WTC11 (cell line): Measurements from ENCODE around the gene TAPBPL.

ENCODE experiments used
- CREM ChIP-seq: sonication (generic); formaldehyde crosslinking; IDR thresholded peaks from 2 replicates; pipeline ENCODE4 v1.8.1; 2022; ENCODE audit warnings: mild to moderate bottlenecking, missing genetic modification reagents, moderate library complexity
- GTF2I ChIP-seq: fragments of 250-450 bp; sonication (Bioruptor Pico); conservative IDR thresholded peaks from 2 replicates; pipeline ENCODE4 v1.4.0; 2021; ENCODE audit warnings: mild to moderate bottlenecking
- MYBL2 ChIP-seq: sonication (generic); formaldehyde crosslinking; IDR thresholded peaks from 2 replicates; pipeline ENCODE4 v1.8.1; 2023; ENCODE audit warnings: mild to moderate bottlenecking, moderate library complexity, missing genetic modification reagents
- ZNF423 ChIP-seq: fragments of 250-450 bp; sonication (Bioruptor Pico); IDR thresholded peaks from 2 replicates; pipeline ENCODE4 v2.1.2; 2022; ENCODE audit warnings: mild to moderate bottlenecking, moderate library complexity
- TF ChIP-seq, protein P1 (sequence below): fragments of 200-600 bp; IDR thresholded peaks from 2 replicates; pipeline ENCODE4 v1.8.0; 2022; ENCODE audit warnings: antibody characterized with exemption
- TF ChIP-seq, protein P2 (sequence below): sonication (generic); formaldehyde crosslinking; conservative IDR thresholded peaks from 2 replicates; pipeline ENCODE4 v1.8.1; 2023; ENCODE audit warnings: mild to moderate bottlenecking, low read depth, missing genetic modification reagents, moderate library complexity
- TF ChIP-seq, protein P3 (sequence below): sonication (generic); formaldehyde crosslinking; IDR thresholded peaks from 2 replicates; pipeline ENCODE4 v1.8.1; 2023; ENCODE audit warnings: mild to moderate bottlenecking, missing genetic modification reagents
- TF ChIP-seq, protein P4 (sequence below): sonication (generic); formaldehyde crosslinking; IDR thresholded peaks from 2 replicates; pipeline ENCODE4 v1.8.1; 2022; ENCODE audit warnings: low read depth, mild to moderate bottlenecking, moderate library complexity, missing genetic modification reagents, borderline replicate concordance

DNA sequence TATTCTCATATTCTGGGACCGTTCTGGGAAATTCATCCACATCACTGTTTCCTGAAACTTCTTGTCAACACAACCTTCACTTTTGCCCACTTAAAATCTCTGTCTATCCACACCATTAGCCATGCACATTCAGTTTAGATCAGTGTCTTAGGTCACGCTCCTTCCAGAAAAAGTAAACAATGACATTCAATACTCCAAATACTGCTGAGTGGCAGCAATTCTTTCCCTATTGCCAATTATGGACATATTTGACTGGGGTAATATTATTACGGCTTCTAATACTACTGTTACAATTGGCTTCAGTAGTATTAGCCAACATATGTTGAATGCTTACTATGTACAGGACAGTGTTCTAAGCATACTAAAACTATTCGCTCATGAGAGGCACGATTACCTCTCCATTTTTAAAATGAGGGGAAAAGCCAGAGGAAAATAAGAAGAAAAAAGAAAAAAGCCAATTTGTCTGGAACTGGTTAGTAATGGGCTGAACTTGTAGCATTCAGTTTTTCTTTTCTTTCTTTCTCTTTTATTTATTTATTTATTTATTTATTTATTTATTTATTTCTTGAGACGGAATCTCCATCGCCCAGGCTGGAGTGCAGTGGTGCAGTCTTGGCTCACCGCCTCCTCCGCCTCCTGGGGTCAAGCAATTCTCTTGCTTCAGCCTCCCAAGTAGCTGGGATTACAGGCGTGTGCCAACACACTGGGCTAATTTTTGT lies 44.4 kb upstream of the TAPBPL start:
- TF ChIP-seq GTF2I (CRISPR knock-in tag) (no peak), ZNF423 (CRISPR knock-in tag) (no peak), CREM (CRISPR knock-in tag) (no peak), MYBL2 (no peak)
- TF ChIP-seq, protein P1, sequence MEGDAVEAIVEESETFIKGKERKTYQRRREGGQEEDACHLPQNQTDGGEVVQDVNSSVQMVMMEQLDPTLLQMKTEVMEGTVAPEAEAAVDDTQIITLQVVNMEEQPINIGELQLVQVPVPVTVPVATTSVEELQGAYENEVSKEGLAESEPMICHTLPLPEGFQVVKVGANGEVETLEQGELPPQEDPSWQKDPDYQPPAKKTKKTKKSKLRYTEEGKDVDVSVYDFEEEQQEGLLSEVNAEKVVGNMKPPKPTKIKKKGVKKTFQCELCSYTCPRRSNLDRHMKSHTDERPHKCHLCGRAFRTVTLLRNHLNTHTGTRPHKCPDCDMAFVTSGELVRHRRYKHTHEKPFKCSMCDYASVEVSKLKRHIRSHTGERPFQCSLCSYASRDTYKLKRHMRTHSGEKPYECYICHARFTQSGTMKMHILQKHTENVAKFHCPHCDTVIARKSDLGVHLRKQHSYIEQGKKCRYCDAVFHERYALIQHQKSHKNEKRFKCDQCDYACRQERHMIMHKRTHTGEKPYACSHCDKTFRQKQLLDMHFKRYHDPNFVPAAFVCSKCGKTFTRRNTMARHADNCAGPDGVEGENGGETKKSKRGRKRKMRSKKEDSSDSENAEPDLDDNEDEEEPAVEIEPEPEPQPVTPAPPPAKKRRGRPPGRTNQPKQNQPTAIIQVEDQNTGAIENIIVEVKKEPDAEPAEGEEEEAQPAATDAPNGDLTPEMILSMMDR, result no peak
- TF ChIP-seq, protein P2, sequence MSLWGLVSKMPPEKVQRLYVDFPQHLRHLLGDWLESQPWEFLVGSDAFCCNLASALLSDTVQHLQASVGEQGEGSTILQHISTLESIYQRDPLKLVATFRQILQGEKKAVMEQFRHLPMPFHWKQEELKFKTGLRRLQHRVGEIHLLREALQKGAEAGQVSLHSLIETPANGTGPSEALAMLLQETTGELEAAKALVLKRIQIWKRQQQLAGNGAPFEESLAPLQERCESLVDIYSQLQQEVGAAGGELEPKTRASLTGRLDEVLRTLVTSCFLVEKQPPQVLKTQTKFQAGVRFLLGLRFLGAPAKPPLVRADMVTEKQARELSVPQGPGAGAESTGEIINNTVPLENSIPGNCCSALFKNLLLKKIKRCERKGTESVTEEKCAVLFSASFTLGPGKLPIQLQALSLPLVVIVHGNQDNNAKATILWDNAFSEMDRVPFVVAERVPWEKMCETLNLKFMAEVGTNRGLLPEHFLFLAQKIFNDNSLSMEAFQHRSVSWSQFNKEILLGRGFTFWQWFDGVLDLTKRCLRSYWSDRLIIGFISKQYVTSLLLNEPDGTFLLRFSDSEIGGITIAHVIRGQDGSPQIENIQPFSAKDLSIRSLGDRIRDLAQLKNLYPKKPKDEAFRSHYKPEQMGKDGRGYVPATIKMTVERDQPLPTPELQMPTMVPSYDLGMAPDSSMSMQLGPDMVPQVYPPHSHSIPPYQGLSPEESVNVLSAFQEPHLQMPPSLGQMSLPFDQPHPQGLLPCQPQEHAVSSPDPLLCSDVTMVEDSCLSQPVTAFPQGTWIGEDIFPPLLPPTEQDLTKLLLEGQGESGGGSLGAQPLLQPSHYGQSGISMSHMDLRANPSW, result no peak
- TF ChIP-seq, protein P3, sequence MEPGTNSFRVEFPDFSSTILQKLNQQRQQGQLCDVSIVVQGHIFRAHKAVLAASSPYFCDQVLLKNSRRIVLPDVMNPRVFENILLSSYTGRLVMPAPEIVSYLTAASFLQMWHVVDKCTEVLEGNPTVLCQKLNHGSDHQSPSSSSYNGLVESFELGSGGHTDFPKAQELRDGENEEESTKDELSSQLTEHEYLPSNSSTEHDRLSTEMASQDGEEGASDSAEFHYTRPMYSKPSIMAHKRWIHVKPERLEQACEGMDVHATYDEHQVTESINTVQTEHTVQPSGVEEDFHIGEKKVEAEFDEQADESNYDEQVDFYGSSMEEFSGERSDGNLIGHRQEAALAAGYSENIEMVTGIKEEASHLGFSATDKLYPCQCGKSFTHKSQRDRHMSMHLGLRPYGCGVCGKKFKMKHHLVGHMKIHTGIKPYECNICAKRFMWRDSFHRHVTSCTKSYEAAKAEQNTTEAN (CRISPR knock-in tag), result no peak
- TF ChIP-seq, protein P4, sequence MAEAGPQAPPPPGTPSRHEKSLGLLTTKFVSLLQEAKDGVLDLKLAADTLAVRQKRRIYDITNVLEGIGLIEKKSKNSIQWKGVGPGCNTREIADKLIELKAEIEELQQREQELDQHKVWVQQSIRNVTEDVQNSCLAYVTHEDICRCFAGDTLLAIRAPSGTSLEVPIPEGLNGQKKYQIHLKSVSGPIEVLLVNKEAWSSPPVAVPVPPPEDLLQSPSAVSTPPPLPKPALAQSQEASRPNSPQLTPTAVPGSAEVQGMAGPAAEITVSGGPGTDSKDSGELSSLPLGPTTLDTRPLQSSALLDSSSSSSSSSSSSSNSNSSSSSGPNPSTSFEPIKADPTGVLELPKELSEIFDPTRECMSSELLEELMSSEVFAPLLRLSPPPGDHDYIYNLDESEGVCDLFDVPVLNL (CRISPR knock-in tag), result no peak
